OCI-LY7 (cell line): Measurements from ENCODE around the gene ZNF516.

Experiments
- EZH2phosphoT487 ChIP-seq: fragments of 200-600 bp; sonication (generic); IDR thresholded peaks from 2 replicates; pipeline ENCODE4 v1.6.1; 2018; ENCODE audit warnings: low read depth, borderline replicate concordance, mild to moderate bottlenecking, mixed run types, antibody characterized with exemption, low read length, moderate library complexity, mixed read lengths
- TF ChIP-seq, protein P1 (sequence below): fragments of 200-600 bp; sonication (generic); conservative IDR thresholded peaks from 2 replicates; pipeline ENCODE4 v1.5.1; 2014; ENCODE audit warnings: mild to moderate bottlenecking, antibody characterized with exemption, low read length, moderate library complexity, mixed read lengths

- TF ChIP-seq, protein P1, sequence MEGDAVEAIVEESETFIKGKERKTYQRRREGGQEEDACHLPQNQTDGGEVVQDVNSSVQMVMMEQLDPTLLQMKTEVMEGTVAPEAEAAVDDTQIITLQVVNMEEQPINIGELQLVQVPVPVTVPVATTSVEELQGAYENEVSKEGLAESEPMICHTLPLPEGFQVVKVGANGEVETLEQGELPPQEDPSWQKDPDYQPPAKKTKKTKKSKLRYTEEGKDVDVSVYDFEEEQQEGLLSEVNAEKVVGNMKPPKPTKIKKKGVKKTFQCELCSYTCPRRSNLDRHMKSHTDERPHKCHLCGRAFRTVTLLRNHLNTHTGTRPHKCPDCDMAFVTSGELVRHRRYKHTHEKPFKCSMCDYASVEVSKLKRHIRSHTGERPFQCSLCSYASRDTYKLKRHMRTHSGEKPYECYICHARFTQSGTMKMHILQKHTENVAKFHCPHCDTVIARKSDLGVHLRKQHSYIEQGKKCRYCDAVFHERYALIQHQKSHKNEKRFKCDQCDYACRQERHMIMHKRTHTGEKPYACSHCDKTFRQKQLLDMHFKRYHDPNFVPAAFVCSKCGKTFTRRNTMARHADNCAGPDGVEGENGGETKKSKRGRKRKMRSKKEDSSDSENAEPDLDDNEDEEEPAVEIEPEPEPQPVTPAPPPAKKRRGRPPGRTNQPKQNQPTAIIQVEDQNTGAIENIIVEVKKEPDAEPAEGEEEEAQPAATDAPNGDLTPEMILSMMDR, result no peak
- no peak for TF ChIP-seq EZH2phosphoT487
Measured at GRCh38 chr18:76338088-76338487, 157.0 kb downstream of the ZNF516 start.
